ENCODE data around the gene MSI2. TPM values are rescaled to one million over a fixed set of nuclear protein-coding genes. Genes with fewer than 3 reads are reported as not detected.

Gene MSI2
- total RNA-seq, 1 donor from 2014 or later, result 26.6 TPM

DNA sequence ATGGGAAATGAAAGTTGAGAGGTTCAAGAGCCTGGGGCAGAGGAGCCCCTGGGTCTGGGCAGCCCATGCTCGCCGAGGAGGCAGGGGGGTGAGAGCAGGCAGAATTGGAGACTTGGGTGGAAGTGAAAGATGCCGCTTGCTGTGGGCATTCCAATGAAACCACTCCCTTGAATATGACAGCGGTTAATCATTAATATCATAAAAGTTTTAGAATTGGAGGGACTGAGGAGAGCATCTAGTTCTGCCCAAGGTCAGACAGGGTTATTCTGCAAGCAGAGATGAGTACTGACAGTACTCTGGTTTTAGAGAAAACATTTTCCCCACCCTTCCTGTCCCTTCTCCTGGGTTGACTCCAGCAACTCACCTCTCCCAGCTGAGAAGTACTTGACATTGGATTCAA lies 180.2 kb downstream of the MSI2 start:
- H3K4me3 ChIP-seq (ENCODE audit: low read depth, low read length), result no peak overlapping the region
- DNase-seq (ENCODE audit: low read depth), result no peak
- TF ChIP-seq, protein P1, sequence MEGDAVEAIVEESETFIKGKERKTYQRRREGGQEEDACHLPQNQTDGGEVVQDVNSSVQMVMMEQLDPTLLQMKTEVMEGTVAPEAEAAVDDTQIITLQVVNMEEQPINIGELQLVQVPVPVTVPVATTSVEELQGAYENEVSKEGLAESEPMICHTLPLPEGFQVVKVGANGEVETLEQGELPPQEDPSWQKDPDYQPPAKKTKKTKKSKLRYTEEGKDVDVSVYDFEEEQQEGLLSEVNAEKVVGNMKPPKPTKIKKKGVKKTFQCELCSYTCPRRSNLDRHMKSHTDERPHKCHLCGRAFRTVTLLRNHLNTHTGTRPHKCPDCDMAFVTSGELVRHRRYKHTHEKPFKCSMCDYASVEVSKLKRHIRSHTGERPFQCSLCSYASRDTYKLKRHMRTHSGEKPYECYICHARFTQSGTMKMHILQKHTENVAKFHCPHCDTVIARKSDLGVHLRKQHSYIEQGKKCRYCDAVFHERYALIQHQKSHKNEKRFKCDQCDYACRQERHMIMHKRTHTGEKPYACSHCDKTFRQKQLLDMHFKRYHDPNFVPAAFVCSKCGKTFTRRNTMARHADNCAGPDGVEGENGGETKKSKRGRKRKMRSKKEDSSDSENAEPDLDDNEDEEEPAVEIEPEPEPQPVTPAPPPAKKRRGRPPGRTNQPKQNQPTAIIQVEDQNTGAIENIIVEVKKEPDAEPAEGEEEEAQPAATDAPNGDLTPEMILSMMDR (conservative IDR thresholded peaks at IDR 0.05; ENCODE audit: low read depth, low read length), result no peak

DNA sequence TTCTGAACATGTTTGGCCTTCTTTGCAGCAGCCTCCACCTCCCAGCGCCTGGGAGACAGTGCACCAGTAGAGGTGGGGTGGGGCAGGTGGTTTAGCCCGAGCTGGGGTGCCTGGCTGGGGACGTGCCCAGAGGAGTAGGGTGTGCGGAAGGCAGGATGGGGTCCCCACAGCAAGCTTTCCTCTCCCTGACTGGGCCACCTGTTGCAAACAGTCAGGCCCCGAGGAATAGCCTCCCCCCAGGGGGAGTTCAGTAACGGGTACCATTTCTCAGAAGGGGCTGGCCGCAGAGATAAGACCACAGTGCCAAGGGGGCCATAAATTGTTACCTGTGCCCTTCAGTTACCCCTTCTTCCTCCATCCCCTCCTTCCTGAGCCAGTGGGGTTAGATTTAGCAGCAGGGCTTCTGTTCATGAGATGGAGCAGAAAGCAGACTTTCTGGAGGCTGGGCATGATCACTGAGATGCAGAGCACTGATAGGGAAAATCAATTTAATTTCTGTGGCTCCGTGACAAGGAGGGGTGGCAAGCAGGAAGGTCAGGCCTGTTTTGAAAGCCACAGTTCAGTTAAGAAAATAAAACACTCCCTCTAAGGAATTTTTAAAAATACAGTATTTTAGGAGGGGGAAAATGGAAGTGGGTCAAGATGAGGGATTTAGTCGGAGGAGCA lies 181.9 kb downstream of the MSI2 start:
- TF ChIP-seq, protein P1 (conservative IDR thresholded peaks at IDR 0.05; ENCODE audit: low read depth, low read length), result no peak
- DNase-seq (ENCODE audit: low read depth), result no peak
- H3K4me3 ChIP-seq (ENCODE audit: low read depth, low read length), result no peak overlapping the region

DNA sequence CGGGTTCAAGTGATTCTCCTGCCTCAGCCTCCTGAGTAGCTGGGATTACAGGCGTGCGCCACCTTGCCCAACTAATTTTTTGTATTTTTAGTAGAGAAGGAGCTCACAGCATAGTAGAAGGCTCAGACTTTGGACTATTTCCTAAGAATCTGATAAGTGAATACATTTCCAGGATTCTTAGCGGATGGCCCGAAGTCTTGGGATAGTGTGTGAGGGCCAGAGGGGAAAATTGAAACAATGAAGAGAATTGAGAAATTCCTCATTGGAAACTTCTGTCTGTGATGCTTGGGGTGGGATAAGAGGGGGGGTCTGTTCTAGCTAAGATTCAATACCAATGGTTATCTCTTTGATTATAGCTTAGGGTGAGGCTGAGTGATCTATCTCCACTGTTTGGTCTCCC lies 183.3 kb downstream of the MSI2 start:
- no peak overlapping the region for H3K4me3 ChIP-seq (ENCODE audit: low read depth, low read length)
- DNase-seq (ENCODE audit: low read depth), result no peak
- TF ChIP-seq, protein P1 (conservative IDR thresholded peaks at IDR 0.05; ENCODE audit: low read depth, low read length), result no peak

DNA sequence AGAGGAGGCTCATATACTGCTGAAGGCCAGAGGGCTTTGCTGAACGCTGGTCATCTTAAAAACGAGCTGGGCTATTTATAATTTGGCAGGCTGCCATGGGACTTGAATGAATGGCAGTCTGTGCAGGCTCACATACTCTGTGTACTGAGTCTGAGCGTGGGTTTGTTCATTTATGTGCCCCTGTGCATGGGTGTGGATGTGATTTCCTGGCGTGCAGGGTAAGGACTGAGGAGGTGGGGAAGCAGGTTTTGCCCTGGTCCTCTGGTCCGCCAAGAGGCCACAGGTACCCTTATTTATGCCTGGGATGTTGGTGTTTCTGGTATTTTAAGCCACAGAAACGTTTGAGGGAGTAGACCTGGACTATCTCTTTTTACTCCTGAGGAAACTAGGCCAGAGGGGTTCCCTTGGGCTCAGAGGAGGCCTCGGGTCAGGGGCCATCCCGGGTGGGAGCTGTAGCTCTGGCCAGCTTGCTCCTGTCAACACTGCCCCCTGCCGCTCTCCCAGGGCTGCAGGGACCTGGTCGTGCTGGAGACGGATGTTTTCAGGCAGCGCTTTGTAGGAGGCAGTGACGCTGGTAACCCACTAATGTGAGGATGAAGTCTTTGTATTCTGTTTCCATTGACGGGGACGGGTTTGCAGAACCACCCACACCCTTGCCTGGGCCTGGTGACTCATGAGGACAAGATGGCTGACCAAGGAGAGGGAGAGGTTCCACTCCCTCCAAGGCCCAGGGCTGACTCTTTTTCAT lies 184.4 kb downstream of the MSI2 start:
- TF ChIP-seq, protein P1 (conservative IDR thresholded peaks at IDR 0.05; ENCODE audit: low read depth, low read length), result peak; percentile 59
- peak; percentile 36 for DNase-seq (ENCODE audit: low read depth)
- no peak overlapping the region for H3K4me3 ChIP-seq (ENCODE audit: low read depth, low read length)

DNA sequence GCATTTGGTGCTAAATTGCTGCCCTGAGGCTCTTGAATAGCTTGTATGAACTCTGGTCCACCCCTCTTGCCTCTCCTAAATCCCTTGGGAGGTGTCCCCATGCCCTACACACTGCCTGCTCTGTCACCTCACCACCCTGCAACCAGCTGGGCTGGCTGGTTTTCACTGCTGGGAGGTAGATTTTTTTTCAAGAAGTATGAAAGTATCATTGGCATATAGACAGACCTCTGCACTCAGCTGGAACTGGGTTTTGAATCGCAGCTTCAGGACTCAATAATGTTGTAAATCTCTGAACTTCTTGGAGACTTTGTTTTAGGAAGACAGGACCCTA lies 184.9 kb downstream of the MSI2 start:
- TF ChIP-seq, protein P1 (conservative IDR thresholded peaks at IDR 0.05; ENCODE audit: low read depth, low read length), result no peak
- DNase-seq (ENCODE audit: low read depth), result no peak
- H3K4me3 ChIP-seq (ENCODE audit: low read depth, low read length), result no peak overlapping the region

DNA sequence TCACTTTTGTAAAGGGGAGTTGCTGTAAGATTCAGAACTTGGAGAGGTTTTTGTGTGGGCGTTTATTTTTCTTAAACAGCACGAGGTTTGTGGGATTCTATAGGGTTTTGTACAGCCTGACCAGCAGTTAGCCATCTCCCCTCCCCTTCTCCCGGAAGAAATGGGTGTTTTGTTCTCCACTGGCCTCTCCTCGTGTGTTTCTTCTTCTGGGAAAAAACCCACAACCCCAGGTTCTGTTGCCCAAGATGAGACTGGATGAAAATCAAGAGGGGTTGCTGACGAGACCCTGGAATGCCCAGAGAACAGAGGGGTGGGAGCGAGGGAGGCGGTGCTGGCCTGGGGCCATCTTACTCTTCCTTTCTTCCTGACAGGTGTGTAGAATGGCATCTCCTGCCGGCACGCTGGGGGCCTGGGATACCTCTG lies 186.1 kb downstream of the MSI2 start:
- DNase-seq (ENCODE audit: low read depth), result no peak
- TF ChIP-seq, protein P1 (conservative IDR thresholded peaks at IDR 0.05; ENCODE audit: low read depth, low read length), result no peak

More for the DNA sequence above, 186.1 kb downstream of the MSI2 start:
- no peak overlapping the region for H3K4me3 ChIP-seq (ENCODE audit: low read depth, low read length)
